Measurements from ENCODE around the gene ZMYND11. TPM values are rescaled to one million over a fixed set of nuclear protein-coding genes. Genes with fewer than 3 reads are reported as not detected.

ZMYND11 gene
- total and polyA plus RNA-seq, 8 donors: 58.9 to 128 (median 119) TPM

- Histone ChIP-seq H3K4me3 (no peak overlapping the region), H3K36me3 (no peaks in the 10 kb centered on the region), H3K27ac (no peak overlapping the region), H3K4me1 (peaks cover 0 to 4% of the 10 kb centered on the region in 2 donors), H3K27me3 (no peaks in the 10 kb centered on the region), H3K9me3 (peaks cover 0 to 36% of the 10 kb centered on the region in 2 donors)
- DNase-seq (no peak), ATAC-seq (no peak)
- intact Hi-C loops (cut with DNase I): no loop called here
- TF ChIP-seq CTCF (IDR thresholded peaks at IDR 0.05): no peak
Observed at GRCh38 chr10:94613-95012, 40.6 kb upstream of the ZMYND11 start.

DNA sequence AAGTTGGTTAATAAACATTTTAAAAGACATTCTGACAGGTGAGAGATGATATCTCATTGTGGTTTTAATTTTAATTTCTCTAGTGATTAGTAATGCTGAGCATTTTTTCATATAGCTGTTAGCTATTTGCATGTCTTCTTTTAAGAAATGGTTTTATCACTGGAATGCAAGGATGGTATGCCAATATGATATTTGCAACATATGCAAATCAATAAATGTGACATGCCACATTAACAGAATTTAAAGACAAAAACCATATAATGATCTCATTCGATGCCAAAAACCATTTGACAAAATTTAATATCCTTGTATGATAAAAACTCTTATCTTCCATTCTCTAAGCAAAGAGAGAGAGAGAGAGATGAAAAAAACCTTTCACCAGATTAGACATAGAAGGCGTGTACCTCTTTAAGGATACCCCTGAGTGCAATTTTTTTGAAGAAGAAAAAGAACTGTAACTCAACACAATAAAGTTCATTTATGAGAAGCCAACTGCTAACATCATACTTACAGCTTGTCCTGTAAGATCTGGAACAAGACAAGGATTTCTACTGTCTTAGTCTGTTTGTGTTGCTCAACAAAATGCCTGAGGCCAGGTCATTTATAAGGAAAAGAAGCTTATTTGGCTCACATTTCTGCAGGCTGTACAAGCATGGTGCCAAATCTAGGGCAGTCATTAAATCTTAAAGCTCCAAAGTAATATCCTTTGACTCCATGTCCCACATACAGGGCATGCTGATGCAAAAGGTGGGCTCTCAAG lies 39.7 kb upstream of the ZMYND11 start:
- H3K4me3 ChIP-seq: no peak overlapping the region
- DNase-seq (no peak), ATAC-seq (no peak)
- no peaks in the 10 kb centered on the region for H3K27me3 ChIP-seq
- intact Hi-C loops (cut with DNase I): no loop called here
- TF ChIP-seq CTCF (IDR thresholded peaks at IDR 0.05): no peak
- H3K4me1 ChIP-seq: peaks cover 0 to 4% of the 10 kb centered on the region in 2 donors
- no peaks in the 10 kb centered on the region for H3K36me3 ChIP-seq
- H3K9me3 ChIP-seq: peaks cover 0 to 36% of the 10 kb centered on the region in 2 donors
- H3K27ac ChIP-seq: no peak overlapping the region

DNA sequence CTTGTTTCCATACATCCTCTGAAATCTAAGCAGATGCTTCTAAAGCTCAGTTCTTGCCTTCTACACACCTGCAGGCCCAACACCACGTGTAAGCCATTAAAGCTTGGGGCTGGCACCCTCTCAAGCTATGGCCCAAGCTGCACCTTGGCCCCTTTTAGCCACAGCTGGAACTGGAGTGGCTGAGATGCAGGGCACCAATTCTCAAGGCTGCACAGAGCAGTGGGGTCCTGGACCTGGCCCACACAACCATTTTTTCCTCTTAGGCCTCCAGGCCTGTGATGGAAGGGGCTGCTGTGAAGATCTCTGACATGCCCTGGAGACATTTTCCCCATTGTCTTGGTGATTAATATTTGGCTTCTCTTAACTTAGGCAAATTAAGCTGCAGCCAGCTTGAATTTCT lies 38.8 kb upstream of the ZMYND11 start:
- no peaks in the 10 kb centered on the region for H3K36me3 ChIP-seq
- no peaks in the 10 kb centered on the region for H3K27me3 ChIP-seq
- peaks cover 0 to 4% of the 10 kb centered on the region in 2 donors for H3K4me1 ChIP-seq
- peaks cover 0 to 36% of the 10 kb centered on the region in 2 donors for H3K9me3 ChIP-seq
- DNase-seq (no peak), ATAC-seq (no peak)
- TF ChIP-seq CTCF (IDR thresholded peaks at IDR 0.05): no peak
- intact Hi-C loops (cut with DNase I): no loop called here
- H3K27ac ChIP-seq: no peak overlapping the region
- H3K4me3 ChIP-seq: no peak overlapping the region

DNA sequence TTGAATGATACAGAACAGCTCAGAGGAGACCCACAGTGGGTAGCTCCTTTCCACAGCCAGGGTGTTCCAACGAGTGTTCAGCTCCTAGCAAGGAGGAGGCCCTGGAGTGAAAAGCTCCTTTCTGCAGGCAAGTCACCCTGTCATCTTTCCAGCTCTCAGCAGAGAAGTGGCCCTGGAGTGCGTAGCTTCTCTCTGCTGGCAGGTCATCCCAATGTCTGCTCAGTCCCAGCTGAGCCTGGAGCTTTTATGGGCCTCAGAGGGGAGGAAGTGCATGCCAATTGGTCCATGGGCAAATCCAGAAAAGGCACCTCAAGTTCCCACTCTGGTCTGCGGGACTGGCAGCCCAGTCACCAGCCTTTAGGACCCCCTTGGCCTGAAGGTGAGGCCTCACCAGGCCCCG lies 30.8 kb upstream of the ZMYND11 start:
- Histone ChIP-seq H3K9me3 (peaks cover 0 to 6% of the 10 kb centered on the region in 2 donors), H3K27me3 (no peaks in the 10 kb centered on the region), H3K4me3 (no peak overlapping the region), H3K4me1 (no peaks in the 10 kb centered on the region), H3K36me3 (no peaks in the 10 kb centered on the region), H3K27ac (no peak overlapping the region)
- DNase-seq: no peak
- intact Hi-C loops (cut with DNase I): no loop called here
- no peak for TF ChIP-seq CTCF (IDR thresholded peaks at IDR 0.05)
- ATAC-seq: no peak

- no peak for TF ChIP-seq CTCF (IDR thresholded peaks at IDR 0.05)
- DNase-seq: no peak
- H3K27ac ChIP-seq: no peak overlapping the region
- H3K9me3 ChIP-seq: peaks cover 0 to 6% of the 10 kb centered on the region in 2 donors
- H3K36me3 ChIP-seq: no peaks in the 10 kb centered on the region
- ATAC-seq: no peak
- H3K4me3 ChIP-seq: no peak overlapping the region
- intact Hi-C loops (cut with DNase I): no loop called here
- H3K27me3 ChIP-seq: no peaks in the 10 kb centered on the region
- H3K4me1 ChIP-seq: no peaks in the 10 kb centered on the region
Observed at GRCh38 chr10:104862-105565, 30.2 kb upstream of the ZMYND11 start.

Data from left lung (tissue), 10 donors.